SK-N-SH treated with all-trans-retinoic acid at 6 μM for 48 hours (cell line): ENCODE results near the gene HS3ST5.
"Not testable (repeated sequence)": the region's sequence is repeated elsewhere in the genome, so short reads cannot be mapped to it uniquely, and the experiment has no call there.

Experiments
- ARNTL ChIP-seq: fragments of 450-650 bp; formaldehyde crosslinking; IDR thresholded peaks from 2 replicates; pipeline ENCODE4 v1.5.0; 2020; ENCODE audit warnings: low read depth, mild to moderate bottlenecking, moderate library complexity, borderline replicate concordance
- CREB5 ChIP-seq: fragments of 250-450 bp; sonication (Bioruptor Pico); IDR thresholded peaks from 2 replicates; pipeline ENCODE4 v1.5.1; 2020; ENCODE audit warnings: low read depth, mild to moderate bottlenecking, moderate library complexity
- ISL1 ChIP-seq: fragments of 250-450 bp; sonication (Bioruptor Pico); IDR thresholded peaks from 2 replicates; pipeline ENCODE4 v2.1.2; 2022; ENCODE audit warnings: mild to moderate bottlenecking, moderate library complexity
- PATZ1 ChIP-seq: fragments of 250-450 bp; sonication (Bioruptor Pico); IDR thresholded peaks from 2 replicates; pipeline ENCODE4 v1.8.0; 2020; ENCODE audit warnings: mild to moderate bottlenecking, moderate library complexity, borderline replicate concordance
- RARB ChIP-seq: fragments of 250-450 bp; sonication (Bioruptor Pico); IDR thresholded peaks from 2 replicates; pipeline ENCODE4 v1.8.0; 2021; ENCODE audit warnings: mild to moderate bottlenecking, moderate library complexity
- TCF4 ChIP-seq: fragments of 250-450 bp; sonication (Bioruptor Pico); IDR thresholded peaks from 2 replicates; pipeline ENCODE4 v1.8.0; 2021; ENCODE audit warnings: mild to moderate bottlenecking, moderate library complexity, borderline replicate concordance
- TSHZ2 ChIP-seq: fragments of 250-450 bp; sonication (Bioruptor Pico); IDR thresholded peaks from 2 replicates; pipeline ENCODE4 v1.5.0; 2020; ENCODE audit warnings: mild to moderate bottlenecking, moderate library complexity
- ZC3H10 ChIP-seq: fragments of 250-450 bp; sonication (Bioruptor Pico); IDR thresholded peaks from 2 replicates; pipeline ENCODE4 v1.5.1; 2021; ENCODE audit warnings: mild to moderate bottlenecking, moderate library complexity
- ZFP30 ChIP-seq: fragments of 450-650 bp; formaldehyde crosslinking; IDR thresholded peaks from 2 replicates; pipeline ENCODE4 v1.5.0; 2022; ENCODE audit warnings: mild to moderate bottlenecking, moderate library complexity
- ZNF70 ChIP-seq: fragments of 450-650 bp; formaldehyde crosslinking; IDR thresholded peaks from 2 replicates; pipeline ENCODE4 v1.5.0; 2020; ENCODE audit warnings: mild to moderate bottlenecking, moderate library complexity
- ZNF8 ChIP-seq: fragments of 450-650 bp; formaldehyde crosslinking; IDR thresholded peaks from 2 replicates; pipeline ENCODE4 v1.5.0; 2020; ENCODE audit warnings: mild to moderate bottlenecking, moderate library complexity

GRCh38 chr6:114044566-114044965, 298.3 kb downstream of the HS3ST5 start:
- TF ChIP-seq ISL1; ZNF8 (CRISPR knock-in tag); ZFP30; CREB5 (CRISPR knock-in tag); ZNF70 (CRISPR knock-in tag); ARNTL (CRISPR knock-in tag); TCF4; PATZ1 (CRISPR knock-in tag); TSHZ2 (CRISPR knock-in tag); ZC3H10 (CRISPR knock-in tag); RARB (CRISPR knock-in tag): not testable (repeated sequence)
